Right kidney (tissue), 1 donor: ENCODE measurements around the gene SMIM27.

Experiments
- DNase-seq: peaks from one replicate; pipeline ENCODE4 v3.0.0-alpha.2; 2016

SMIM27 gene

GRCh38 chr9:32554107-32554506 is 2.0 kb downstream of the SMIM27 start:
- no peak for DNase-seq

- DNase-seq, result no peak
Measured at GRCh38 chr9:32554591-32554990, 2.5 kb downstream of the SMIM27 start.

GRCh38 chr9:32558408-32558934 is 6.3 kb downstream of the SMIM27 start:
- no peak for DNase-seq

GRCh38 chr9:32565967-32566366 is 13.8 kb downstream of the SMIM27 start:
- no peak for DNase-seq

- no peak for DNase-seq
Measured at GRCh38 chr9:32566770-32567169, 14.6 kb downstream of the SMIM27 start.

GRCh38 chr9:32570262-32570661 is 18.1 kb downstream of the SMIM27 start:
- DNase-seq, result no peak

GRCh38 chr9:32571969-32572899 is 20.1 kb downstream of the SMIM27 start:
- DNase-seq, result no peak

- DNase-seq, result peak; percentile 88
Measured at GRCh38 chr9:32572900-32573523, 20.9 kb downstream of the SMIM27 start, which contains the start of gene NDUFB6. Gene NDUFB6 (minus strand): TSS chr9:32573159. CDS start chr9:32573060, 99 bp downstream.

- DNase-seq, result no peak
Measured at GRCh38 chr9:32573821-32574220, 21.7 kb downstream of the SMIM27 start.

GRCh38 chr9:32574858-32575257 is 22.7 kb downstream of the SMIM27 start:
- DNase-seq, result no peak

- DNase-seq, result no peak
Measured at GRCh38 chr9:32577316-32577715, 25.2 kb downstream of the SMIM27 start.

GRCh38 chr9:32578976-32579375 is 26.8 kb downstream of the SMIM27 start:
- DNase-seq, result no peak

- DNase-seq, result peak; percentile 32
Measured at GRCh38 chr9:32579706-32580331, 27.7 kb downstream of the SMIM27 start.

GRCh38 chr9:32580631-32581300 is 28.6 kb downstream of the SMIM27 start:
- no peak for DNase-seq

GRCh38 chr9:32581512-32582143 is 29.5 kb downstream of the SMIM27 start:
- peak; percentile 11 for DNase-seq

GRCh38 chr9:32584784-32585183 is 32.7 kb downstream of the SMIM27 start:
- DNase-seq, result no peak

- no peak for DNase-seq
Measured at GRCh38 chr9:32587901-32588300, 35.8 kb downstream of the SMIM27 start.

GRCh38 chr9:32589083-32589723 is 37.1 kb downstream of the SMIM27 start:
- DNase-seq, result no peak

- no peak for DNase-seq
Measured at GRCh38 chr9:32590476-32590875, 38.3 kb downstream of the SMIM27 start.

GRCh38 chr9:32590898-32591297 is 38.8 kb downstream of the SMIM27 start:
- DNase-seq, result no peak
